ENCODE data around the gene SYNE1.

DNA sequence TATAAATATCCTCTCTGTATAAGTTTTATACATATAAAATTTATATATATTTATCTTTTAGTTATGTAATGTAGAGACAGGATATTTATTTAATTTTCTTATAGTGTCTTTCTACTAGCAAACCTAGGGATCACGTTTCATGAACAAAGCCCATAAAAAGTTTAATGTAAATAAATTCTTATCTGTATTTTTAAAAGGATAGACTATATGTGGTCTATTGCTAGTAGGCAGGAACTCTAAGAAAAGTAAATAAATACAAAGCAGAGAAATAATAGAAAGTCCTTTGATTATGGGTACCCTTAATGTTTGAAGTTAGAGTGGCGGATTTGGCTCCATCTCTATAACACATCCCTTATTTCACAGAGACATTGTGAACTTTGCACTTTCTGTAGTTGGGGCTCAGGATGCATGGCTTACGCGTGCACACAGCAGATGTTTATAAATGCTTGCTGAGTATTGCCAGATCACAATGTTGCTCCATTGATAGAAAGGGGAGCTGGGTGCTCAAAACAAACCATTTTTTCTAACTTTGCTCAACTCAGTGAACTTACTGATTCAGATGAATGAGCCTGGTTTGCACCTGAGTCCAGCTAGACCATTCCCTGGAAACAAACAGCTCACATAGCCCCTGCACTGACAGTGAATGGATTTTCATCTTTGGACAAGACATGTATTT is 179.1 kb downstream of the SYNE1 start:
- TF ChIP-seq, protein P1, sequence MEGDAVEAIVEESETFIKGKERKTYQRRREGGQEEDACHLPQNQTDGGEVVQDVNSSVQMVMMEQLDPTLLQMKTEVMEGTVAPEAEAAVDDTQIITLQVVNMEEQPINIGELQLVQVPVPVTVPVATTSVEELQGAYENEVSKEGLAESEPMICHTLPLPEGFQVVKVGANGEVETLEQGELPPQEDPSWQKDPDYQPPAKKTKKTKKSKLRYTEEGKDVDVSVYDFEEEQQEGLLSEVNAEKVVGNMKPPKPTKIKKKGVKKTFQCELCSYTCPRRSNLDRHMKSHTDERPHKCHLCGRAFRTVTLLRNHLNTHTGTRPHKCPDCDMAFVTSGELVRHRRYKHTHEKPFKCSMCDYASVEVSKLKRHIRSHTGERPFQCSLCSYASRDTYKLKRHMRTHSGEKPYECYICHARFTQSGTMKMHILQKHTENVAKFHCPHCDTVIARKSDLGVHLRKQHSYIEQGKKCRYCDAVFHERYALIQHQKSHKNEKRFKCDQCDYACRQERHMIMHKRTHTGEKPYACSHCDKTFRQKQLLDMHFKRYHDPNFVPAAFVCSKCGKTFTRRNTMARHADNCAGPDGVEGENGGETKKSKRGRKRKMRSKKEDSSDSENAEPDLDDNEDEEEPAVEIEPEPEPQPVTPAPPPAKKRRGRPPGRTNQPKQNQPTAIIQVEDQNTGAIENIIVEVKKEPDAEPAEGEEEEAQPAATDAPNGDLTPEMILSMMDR (IDR thresholded peaks at IDR 0.05 in 4 of 5, conservative IDR thresholded peaks at IDR 0.05 in 1 of 5) = no peak
- TF ChIP-seq POLR2A (IDR thresholded peaks at IDR 0.05) = no peak
